ENCODE data around the gene MED27.

The MED27 gene

GRCh38 chr9:131824155-131824594 is 255.5 kb downstream of the MED27 start:
- H3K4me3 ChIP-seq (ENCODE audit: low read depth, low read length), result no peak overlapping the region
- TF ChIP-seq, protein P1, sequence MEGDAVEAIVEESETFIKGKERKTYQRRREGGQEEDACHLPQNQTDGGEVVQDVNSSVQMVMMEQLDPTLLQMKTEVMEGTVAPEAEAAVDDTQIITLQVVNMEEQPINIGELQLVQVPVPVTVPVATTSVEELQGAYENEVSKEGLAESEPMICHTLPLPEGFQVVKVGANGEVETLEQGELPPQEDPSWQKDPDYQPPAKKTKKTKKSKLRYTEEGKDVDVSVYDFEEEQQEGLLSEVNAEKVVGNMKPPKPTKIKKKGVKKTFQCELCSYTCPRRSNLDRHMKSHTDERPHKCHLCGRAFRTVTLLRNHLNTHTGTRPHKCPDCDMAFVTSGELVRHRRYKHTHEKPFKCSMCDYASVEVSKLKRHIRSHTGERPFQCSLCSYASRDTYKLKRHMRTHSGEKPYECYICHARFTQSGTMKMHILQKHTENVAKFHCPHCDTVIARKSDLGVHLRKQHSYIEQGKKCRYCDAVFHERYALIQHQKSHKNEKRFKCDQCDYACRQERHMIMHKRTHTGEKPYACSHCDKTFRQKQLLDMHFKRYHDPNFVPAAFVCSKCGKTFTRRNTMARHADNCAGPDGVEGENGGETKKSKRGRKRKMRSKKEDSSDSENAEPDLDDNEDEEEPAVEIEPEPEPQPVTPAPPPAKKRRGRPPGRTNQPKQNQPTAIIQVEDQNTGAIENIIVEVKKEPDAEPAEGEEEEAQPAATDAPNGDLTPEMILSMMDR (IDR thresholded peaks at IDR 0.05; ENCODE audit: low read depth, low read length), result no peak
- DNase-seq (ENCODE audit: low read depth, low spot score), result no peak
- in situ Hi-C loops (cut with HindIII; ENCODE audit: low sequenced_read_pairs), result no loop called here

DNA sequence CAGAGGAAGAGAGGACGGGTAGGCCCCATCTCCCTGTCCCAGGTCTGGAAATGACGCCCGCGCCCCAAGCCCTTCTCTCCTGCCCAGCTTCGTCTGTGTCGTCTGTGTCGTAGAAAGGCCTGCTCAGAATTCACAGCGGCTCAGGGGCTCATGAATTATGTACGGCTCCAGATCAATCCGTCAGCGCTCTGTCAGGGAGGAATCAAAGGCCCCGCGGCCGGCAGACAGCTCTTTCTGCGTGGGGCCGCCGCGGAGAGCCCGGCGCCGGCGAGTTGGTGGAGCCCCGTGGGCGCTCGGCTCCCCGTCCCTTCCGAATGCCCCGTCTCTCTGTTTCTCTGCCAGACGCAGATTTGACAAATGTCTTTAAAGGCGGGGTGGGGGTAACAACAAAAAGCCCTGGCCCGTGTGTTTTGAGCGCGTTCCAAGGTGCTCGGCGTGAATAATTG is 255.9 kb downstream of the MED27 start:
- in situ Hi-C loops (cut with HindIII; ENCODE audit: low sequenced_read_pairs), result no loop called here
- no peak overlapping the region for H3K4me3 ChIP-seq (ENCODE audit: low read depth, low read length)
- no peak for DNase-seq (ENCODE audit: low read depth, low spot score)
- TF ChIP-seq, protein P1 (IDR thresholded peaks at IDR 0.05; ENCODE audit: low read depth, low read length), result no peak

DNA sequence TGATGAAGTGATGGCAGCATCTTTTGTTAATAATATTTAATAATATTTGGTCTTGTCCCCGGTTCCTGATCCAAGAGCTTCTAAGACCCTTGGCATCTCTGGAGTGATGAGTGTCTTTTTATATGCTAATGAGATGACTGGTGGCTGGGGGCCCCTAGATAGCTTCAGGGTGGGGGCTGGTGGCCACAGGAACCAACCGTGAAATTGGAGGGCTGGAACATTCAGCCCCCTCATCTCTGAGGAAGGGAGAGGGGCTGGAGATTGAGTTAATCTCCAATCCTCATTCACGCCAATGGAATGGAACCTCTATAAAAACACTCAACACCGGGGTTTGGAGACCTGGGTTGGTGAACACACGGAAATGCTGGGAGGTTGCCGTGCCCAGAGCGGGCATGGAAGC is 261.6 kb downstream of the MED27 start:
- in situ Hi-C loops (cut with HindIII; ENCODE audit: low sequenced_read_pairs), result no loop called here
- no peak overlapping the region for H3K4me3 ChIP-seq (ENCODE audit: low read depth, low read length)
- TF ChIP-seq, protein P1 (IDR thresholded peaks at IDR 0.05; ENCODE audit: low read depth, low read length), result no peak
- no peak for DNase-seq (ENCODE audit: low read depth, low spot score)

GRCh38 chr9:131817627-131818026 is 262.0 kb downstream of the MED27 start:
- no peak for DNase-seq (ENCODE audit: low read depth, low spot score)
- H3K4me3 ChIP-seq (ENCODE audit: low read depth, low read length), result no peak overlapping the region
- in situ Hi-C loops (cut with HindIII; ENCODE audit: low sequenced_read_pairs), result no loop called here
- TF ChIP-seq, protein P1 (IDR thresholded peaks at IDR 0.05; ENCODE audit: low read depth, low read length), result no peak

DNA sequence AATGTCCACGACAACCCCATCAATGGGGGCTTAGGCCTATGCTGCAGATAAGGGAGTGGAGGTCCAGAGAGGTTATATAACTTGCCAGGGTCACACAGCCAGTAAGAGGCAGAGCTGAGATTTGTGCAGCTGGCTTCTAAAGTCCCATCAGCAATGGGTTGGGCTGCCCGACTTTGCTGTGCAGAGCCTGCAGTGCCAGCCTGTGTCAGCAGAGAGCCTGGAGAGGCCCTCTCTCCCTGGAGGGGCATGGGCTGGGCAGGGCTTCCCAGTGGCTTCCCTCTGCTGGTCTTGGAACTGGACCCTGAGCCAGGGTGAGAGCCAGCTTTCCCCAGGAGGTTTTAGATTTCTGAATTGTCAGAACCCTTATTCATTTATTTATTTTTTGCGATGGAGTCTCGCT is 262.6 kb downstream of the MED27 start:
- in situ Hi-C loops (cut with HindIII; ENCODE audit: low sequenced_read_pairs), result no loop called here
- no peak for DNase-seq (ENCODE audit: low read depth, low spot score)
- TF ChIP-seq, protein P1 (IDR thresholded peaks at IDR 0.05; ENCODE audit: low read depth, low read length), result no peak

DNA sequence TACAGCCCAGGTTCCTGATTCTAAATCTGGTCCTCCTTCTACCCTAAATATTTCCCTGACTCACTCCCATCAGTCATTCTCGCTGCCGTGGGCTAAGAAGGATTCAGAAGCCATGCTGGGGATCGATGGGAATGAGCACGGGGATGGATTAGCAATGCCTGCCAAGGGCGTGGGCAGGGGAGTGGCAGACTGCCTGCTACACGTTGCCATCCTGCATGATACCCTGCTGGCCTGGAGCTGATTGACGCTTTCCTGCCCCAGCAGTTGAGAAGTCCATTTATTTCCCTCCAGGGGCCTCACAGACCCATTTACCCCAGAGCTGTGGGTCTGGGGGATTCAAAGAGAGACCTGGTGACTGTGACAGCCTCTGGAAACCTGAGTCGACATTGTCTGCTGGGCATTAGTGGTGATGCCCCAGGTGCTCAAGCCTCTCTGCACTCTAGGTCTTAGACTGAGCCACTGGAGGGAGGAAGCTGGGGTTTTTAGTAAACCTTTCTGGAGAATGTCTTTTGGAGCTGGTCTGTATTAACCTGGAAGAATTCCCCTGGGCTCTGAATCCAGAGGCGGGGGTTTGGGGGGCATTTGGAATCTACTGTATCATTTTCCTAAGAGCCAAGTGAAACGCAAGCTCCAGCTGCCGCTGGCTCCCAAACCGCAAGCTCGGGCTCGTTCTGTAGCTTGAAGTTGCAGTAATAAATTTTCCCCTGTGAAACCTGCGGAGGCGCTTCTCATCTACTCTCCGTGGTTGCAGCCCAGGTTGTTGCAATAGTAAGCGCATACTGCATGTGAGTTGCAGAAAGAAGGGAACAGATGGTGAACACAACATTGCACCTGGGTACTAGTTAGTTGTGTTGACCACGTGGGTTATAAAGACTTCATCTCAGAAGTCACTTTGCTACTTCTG is 263.4 kb downstream of the MED27 start:
- in situ Hi-C loops (cut with HindIII; ENCODE audit: low sequenced_read_pairs), result no loop called here
- TF ChIP-seq, protein P1 (IDR thresholded peaks at IDR 0.05; ENCODE audit: low read depth, low read length), result no peak
- DNase-seq (ENCODE audit: low read depth, low spot score), result no peak
- no peak overlapping the region for H3K4me3 ChIP-seq (ENCODE audit: low read depth, low read length)

More for the DNA sequence above, 262.6 kb downstream of the MED27 start:
- no peak overlapping the region for H3K4me3 ChIP-seq (ENCODE audit: low read depth, low read length)
